Mesothelial cell of epicardium (in vitro differentiated cells): ENCODE measurements around the gene CALD1. TPM values are rescaled to one million over a fixed set of nuclear protein-coding genes. Genes with fewer than 3 reads are reported as not detected.

Experiments
- DNase-seq, 2 experiments: peaks; one replicate each; pipeline ENCODE4 v3.0.0; 2021; ENCODE audit warnings: low spot score in 2 of 2; ENCODE audit not compliant: unreplicated experiment in 2 of 2
- H3K27ac Mint-ChIP-seq: 2 replicates; pipeline ENCODE4 v1.8.0; 2021; ENCODE audit warnings: mixed read lengths
- H3K27me3 Mint-ChIP-seq: 2 replicates; pipeline ENCODE4 v1.8.0; 2021; ENCODE audit warnings: low read depth, mixed read lengths
- H3K36me3 Mint-ChIP-seq: 2 replicates; pipeline ENCODE4 v1.8.0; 2021; ENCODE audit warnings: mixed read lengths
- H3K4me1 Mint-ChIP-seq: 2 replicates; pipeline ENCODE4 v1.8.0; 2021; ENCODE audit warnings: mixed read lengths
- H3K4me3 Mint-ChIP-seq: 2 replicates; pipeline ENCODE4 v1.8.0; 2021; ENCODE audit warnings: mild to moderate bottlenecking, moderate library complexity, mixed read lengths
- H3K9me3 Mint-ChIP-seq: 2 replicates; pipeline ENCODE4 v1.8.0; 2021; ENCODE audit warnings: mixed read lengths
- total RNA-seq: library from RNA; stranded (reverse); gene quantifications from 3 replicates; pipeline ENCODE4 v1.2.1, GENCODE V29; 2021
- TF ChIP-seq, protein P1 (sequence below): fragments of 200-600 bp; sonication (generic); IDR thresholded peaks from one replicate; pipeline ENCODE4 v1.5.0; 2021; ENCODE audit warnings: antibody characterized with exemption; ENCODE audit not compliant: unreplicated experiment

The CALD1 gene
- total RNA-seq, 1 donor from 2014 or later, result 191 TPM

DNA sequence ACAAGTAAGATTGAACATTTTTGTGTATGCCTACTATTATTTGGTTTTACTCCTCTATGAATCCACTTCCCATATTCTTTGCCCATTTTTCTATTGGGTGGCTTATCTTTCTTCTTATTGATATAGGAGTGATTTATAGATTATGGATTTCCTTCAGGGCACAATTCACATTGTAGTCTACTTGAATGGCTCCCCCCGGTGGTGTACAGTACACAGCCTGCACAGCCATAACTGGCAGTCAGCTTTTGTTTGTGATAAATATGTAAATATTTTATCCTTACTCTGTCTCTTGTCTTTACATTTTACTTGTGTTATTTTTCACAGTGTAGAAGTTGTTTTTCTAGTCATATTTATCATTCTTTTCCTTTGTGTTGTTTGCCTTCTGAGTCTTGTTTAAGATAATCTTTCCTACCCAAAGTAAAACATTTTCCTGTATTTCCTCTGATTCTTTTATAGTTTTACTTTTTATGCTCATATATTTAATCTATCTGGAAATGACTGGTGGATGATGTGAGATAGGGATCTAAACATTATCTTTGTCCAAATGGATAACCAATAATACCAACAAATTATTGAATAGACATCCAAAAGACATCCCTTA lies 23.9 kb upstream of the CALD1 start:
- Mint-ChIP-seq H3K27ac (no peak overlapping the region), H3K27me3 (no peaks in the 10 kb centered on the region), H3K4me3 (no peak overlapping the region), H3K4me1 (peaks cover 21% of the 10 kb centered on the region), H3K36me3 (no peaks in the 10 kb centered on the region), H3K9me3 (peaks cover 3% of the 10 kb centered on the region)
- DNase-seq, result no peak
- TF ChIP-seq, protein P1, sequence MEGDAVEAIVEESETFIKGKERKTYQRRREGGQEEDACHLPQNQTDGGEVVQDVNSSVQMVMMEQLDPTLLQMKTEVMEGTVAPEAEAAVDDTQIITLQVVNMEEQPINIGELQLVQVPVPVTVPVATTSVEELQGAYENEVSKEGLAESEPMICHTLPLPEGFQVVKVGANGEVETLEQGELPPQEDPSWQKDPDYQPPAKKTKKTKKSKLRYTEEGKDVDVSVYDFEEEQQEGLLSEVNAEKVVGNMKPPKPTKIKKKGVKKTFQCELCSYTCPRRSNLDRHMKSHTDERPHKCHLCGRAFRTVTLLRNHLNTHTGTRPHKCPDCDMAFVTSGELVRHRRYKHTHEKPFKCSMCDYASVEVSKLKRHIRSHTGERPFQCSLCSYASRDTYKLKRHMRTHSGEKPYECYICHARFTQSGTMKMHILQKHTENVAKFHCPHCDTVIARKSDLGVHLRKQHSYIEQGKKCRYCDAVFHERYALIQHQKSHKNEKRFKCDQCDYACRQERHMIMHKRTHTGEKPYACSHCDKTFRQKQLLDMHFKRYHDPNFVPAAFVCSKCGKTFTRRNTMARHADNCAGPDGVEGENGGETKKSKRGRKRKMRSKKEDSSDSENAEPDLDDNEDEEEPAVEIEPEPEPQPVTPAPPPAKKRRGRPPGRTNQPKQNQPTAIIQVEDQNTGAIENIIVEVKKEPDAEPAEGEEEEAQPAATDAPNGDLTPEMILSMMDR, result peak; percentile 36

DNA sequence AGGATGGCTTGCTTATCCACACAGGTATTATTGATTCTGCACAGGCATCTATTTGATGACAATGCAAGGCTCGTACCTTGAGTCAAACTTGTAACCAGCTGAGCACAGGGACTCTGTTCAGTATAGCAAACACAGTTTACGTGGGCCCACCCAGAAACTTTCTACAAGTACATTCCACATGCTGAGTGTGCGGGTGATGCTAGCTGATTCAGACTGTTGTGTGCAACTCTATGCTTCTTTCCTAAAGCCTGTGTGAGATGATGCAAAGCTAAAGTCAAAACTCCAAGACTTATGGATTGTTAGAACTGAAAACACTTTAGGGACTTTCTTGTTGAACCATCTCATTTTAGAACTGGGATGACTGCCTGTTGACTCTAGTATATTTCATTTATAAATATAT lies 21.5 kb upstream of the CALD1 start:
- Mint-ChIP-seq H3K27me3 (no peaks in the 10 kb centered on the region), H3K36me3 (no peaks in the 10 kb centered on the region), H3K27ac (no peak overlapping the region), H3K4me1 (peaks cover 34% of the 10 kb centered on the region), H3K9me3 (no peaks in the 10 kb centered on the region), H3K4me3 (no peak overlapping the region)
- TF ChIP-seq, protein P1, result no peak
- DNase-seq, result no peak

DNA sequence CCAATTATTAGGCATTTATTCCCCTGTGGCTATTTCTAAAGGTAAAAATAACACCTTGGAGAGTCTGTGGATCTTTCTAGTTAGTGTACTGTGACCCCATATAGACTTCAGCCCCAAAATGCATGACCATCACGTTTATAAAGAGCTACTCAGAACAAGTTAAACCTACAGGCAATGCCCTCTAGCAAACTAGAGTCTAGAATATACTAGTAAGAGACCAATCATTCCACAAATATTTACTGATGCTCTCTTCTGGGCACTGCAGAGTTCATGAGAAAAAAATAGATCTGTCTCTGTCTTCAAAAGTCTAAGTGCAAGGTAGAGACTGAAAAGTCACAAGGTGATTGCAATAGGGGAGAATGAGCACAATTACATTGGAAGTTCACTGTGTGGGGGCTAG lies 20.5 kb upstream of the CALD1 start:
- Mint-ChIP-seq H3K4me1 (peaks cover 35% of the 10 kb centered on the region), H3K4me3 (no peak overlapping the region), H3K36me3 (no peaks in the 10 kb centered on the region), H3K27me3 (no peaks in the 10 kb centered on the region), H3K27ac (no peak overlapping the region), H3K9me3 (no peaks in the 10 kb centered on the region)
- DNase-seq, result no peak
- TF ChIP-seq, protein P1, result no peak

DNA sequence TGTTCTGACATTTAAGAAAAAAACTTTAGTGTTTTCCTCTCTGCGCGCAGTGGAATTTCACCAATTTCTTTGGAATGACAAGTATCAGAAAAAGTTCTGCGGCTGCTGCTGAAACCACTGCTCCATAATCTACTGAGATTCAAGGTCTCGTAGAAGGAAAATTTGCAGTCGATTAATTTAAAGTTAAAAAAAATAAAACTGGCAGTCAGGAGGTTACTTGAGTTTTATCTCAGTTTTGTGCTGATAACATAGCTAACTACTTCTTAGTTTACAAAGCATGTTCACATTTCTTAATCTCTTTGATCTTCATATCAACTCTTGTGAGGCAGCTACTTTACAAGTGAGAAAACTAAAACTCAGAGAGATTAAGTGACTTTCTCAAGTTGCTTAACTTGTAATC lies 18.2 kb upstream of the CALD1 start:
- peaks cover 3% of the 10 kb centered on the region for H3K9me3 Mint-ChIP-seq
- TF ChIP-seq, protein P1, result no peak
- H3K4me3 Mint-ChIP-seq, result no peak overlapping the region
- no peaks in the 10 kb centered on the region for H3K36me3 Mint-ChIP-seq
- H3K4me1 Mint-ChIP-seq, result peaks cover 35% of the 10 kb centered on the region
- H3K27me3 Mint-ChIP-seq, result no peaks in the 10 kb centered on the region
- DNase-seq, result no peak
- peak overlapping the region; percentile 94 for H3K27ac Mint-ChIP-seq

GRCh38 chr7:134763960-134764359 lies 15.5 kb upstream of the CALD1 start:
- DNase-seq, result no peak
- TF ChIP-seq, protein P1, result no peak
- Mint-ChIP-seq H3K4me3 (no peak overlapping the region), H3K27me3 (no peaks in the 10 kb centered on the region), H3K4me1 (peaks cover 48% of the 10 kb centered on the region), H3K36me3 (no peaks in the 10 kb centered on the region), H3K27ac (no peak overlapping the region), H3K9me3 (peaks cover 3% of the 10 kb centered on the region)

- peaks cover 44% of the 10 kb centered on the region for H3K4me1 Mint-ChIP-seq
- no peaks in the 10 kb centered on the region for H3K27me3 Mint-ChIP-seq
- H3K36me3 Mint-ChIP-seq, result no peaks in the 10 kb centered on the region
- DNase-seq, result no peak
- TF ChIP-seq, protein P1, result no peak
- peaks cover 3% of the 10 kb centered on the region for H3K9me3 Mint-ChIP-seq
- no peak overlapping the region for H3K4me3 Mint-ChIP-seq
- H3K27ac Mint-ChIP-seq, result peak overlapping the region; percentile 11
Measured at GRCh38 chr7:134764365-134764764, 15.1 kb upstream of the CALD1 start.
